ENCODE data around the gene DNAJC18. TPM values are rescaled to one million over a fixed set of nuclear protein-coding genes. Genes with fewer than 3 reads are reported as not detected.

DNAJC18 gene
- total and polyA plus RNA-seq, 2 experiments from 2014 or later: 13.4 to 18.9 TPM

- Histone ChIP-seq H3F3A (replicated peaks; ENCODE audit: low read depth) (peaks cover 23% of the 10 kb centered on the region), H3K36me3 (ENCODE audit: insufficient read depth) (no peaks in the 10 kb centered on the region), H3K4me1 (ENCODE audit: insufficient read depth) (peaks cover 12% of the 10 kb centered on the region), H4K20me1 (replicated peaks; ENCODE audit: insufficient read depth) (0 out of 2 replicates have a peak, but pooled peaks cover 5% of the 10 kb centered on the region), H3K9me2 (ENCODE audit: insufficient read depth) (no peaks in the 10 kb centered on the region), H3K4me2 (no peak overlapping the region), H3K4me3 (no peak overlapping the region), H3K27ac (ENCODE audit: low read depth) (no peak overlapping the region), H3K79me2 (replicated peaks; ENCODE audit: insufficient read depth) (0 out of 2 replicates have a peak, but pooled peaks cover 3% of the 10 kb centered on the region), H3K27me3 (ENCODE audit: insufficient read depth) (peaks cover 17% of the 10 kb centered on the region), H2AFZ (no peak overlapping the region)
- TF ChIP-seq CTCF (conservative IDR thresholded peaks at IDR 0.05; ENCODE audit: low read depth in 2 of 2) (no peak), CREB1 (CRISPR knock-in tag; IDR thresholded peaks at IDR 0.05; ENCODE audit: low read depth) (no peak), ZNF114 (CRISPR knock-in tag; IDR thresholded peaks at IDR 0.05) (no peak), POLR2AphosphoS5 (IDR thresholded peaks at IDR 0.05; ENCODE audit: low read depth) (no peak), STAT1 (IDR thresholded peaks at IDR 0.05; ENCODE audit: unreplicated experiment) (no peak), REST (IDR thresholded peaks at IDR 0.05; ENCODE audit: unreplicated experiment) (no peak), EZH2phosphoT487 (IDR thresholded peaks at IDR 0.05; ENCODE audit: unreplicated experiment) (no peak), EZH2 (IDR thresholded peaks at IDR 0.05; ENCODE audit: low read depth, unreplicated experiment) (no peak), ETS1 (IDR thresholded peaks at IDR 0.05) (no peak), ZNF331 (CRISPR knock-in tag; IDR thresholded peaks at IDR 0.05; ENCODE audit: low read depth) (no peak), JUNB (IDR thresholded peaks at IDR 0.05; ENCODE audit: unreplicated experiment) (no peak), ZNF462 (CRISPR knock-in tag; IDR thresholded peaks at IDR 0.05) (no peak), NANOG (IDR thresholded peaks at IDR 0.05; ENCODE audit: borderline replicate concordance) (no peak)
- Mint-ChIP-seq H3K9me3 (no peaks in the 10 kb centered on the region), H3K27ac (no peak overlapping the region), H3K4me3 (no peak overlapping the region), H3K27me3 (ENCODE audit: insufficient read depth, low read depth, poor library complexity) (peaks cover 18% of the 10 kb centered on the region), H3K4me1 (peaks cover 27% of the 10 kb centered on the region), H3K36me3 (ENCODE audit: low read depth) (peaks cover 15% of the 10 kb centered on the region)
- ATAC-seq (no peak), DNase-seq (ENCODE audit: low spot score) (no peak)
Measured at GRCh38 chr5:139399501-139400121, 39.7 kb downstream of the DNAJC18 start.
